ENCODE measurements around the gene AOPEP.

AOPEP gene

DNA sequence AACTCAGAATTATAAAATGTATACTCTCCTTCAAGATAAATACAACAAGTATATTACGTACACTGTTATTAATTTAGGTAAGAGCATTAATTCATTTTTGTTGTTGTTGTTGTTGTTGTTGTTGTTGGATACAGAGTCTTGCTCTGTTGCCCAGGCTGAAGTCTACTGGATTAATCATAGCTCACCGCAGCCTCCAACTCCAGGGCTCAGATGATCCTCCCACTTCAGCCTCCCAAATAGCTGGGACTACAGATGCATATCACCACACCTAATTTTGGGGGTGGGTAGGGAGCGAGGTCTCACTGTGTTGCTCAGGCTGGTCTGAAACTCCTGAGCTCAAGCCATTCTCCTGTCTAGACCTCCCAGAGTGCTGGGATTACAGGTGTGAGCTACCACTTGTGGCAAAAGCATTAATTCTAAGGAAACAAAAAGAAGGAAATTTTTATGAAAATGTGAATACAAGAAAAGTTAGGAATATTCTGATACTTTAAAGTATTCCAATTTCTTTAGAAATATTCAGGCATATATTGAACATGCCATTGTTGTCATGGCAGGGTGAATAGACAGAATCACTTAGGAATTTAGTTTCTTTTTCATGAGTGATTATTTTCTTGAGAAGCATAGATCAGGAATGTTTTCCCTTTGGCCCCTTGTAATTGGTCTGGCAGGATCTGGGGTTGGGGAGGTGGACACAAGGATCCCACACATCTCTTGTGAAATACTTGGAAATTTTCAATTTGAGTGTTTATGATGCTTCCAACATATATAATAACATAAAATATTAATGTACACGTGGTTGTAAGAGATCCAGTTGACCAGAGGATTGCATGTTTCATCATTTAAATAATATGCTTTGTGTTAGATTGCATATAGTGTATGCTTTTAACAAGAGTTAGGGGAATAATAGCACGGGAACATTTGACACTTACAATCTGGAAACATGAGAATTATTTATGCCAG is 327.4 kb downstream of the AOPEP start:
- TF ChIP-seq, protein P1, sequence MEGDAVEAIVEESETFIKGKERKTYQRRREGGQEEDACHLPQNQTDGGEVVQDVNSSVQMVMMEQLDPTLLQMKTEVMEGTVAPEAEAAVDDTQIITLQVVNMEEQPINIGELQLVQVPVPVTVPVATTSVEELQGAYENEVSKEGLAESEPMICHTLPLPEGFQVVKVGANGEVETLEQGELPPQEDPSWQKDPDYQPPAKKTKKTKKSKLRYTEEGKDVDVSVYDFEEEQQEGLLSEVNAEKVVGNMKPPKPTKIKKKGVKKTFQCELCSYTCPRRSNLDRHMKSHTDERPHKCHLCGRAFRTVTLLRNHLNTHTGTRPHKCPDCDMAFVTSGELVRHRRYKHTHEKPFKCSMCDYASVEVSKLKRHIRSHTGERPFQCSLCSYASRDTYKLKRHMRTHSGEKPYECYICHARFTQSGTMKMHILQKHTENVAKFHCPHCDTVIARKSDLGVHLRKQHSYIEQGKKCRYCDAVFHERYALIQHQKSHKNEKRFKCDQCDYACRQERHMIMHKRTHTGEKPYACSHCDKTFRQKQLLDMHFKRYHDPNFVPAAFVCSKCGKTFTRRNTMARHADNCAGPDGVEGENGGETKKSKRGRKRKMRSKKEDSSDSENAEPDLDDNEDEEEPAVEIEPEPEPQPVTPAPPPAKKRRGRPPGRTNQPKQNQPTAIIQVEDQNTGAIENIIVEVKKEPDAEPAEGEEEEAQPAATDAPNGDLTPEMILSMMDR (IDR thresholded peaks at IDR 0.05; ENCODE audit: extremely low read depth, insufficient read depth, missing control alignments) = no peak
- DNase-seq (ENCODE audit: low spot score) = no peak
- in situ Hi-C loops (cut with MboI; ENCODE audit: low pct_unique_long_range_greater_than_20kb, low sequenced_read_pairs, unreplicated experiment) = no loop called here

DNA sequence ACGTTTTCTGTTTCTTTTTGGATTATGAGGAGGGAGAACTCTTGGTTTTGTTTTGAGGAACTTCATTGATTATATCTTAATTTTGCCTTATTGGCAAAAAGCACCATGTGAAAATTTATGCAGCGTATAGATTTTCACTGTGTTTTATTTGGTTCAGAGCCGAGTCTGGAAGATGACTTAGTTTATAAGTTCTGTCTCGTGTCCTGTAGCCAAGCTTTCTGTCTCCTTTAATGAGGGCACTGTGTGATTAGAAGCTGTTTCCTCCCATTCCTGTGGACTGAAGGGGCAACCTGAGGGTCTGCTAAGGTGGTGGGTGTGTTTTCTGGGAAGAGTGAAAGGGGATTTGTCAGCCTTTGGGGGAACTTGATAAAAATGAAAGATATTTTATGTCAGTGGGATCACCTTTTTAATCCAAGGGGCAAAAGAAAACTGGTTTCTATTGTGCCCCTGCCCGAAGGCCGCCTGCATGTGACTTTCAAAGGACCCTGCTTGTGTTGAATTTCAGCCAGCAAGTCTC is 328.9 kb downstream of the AOPEP start:
- no peak for DNase-seq (ENCODE audit: low spot score)
- in situ Hi-C loops (cut with MboI; ENCODE audit: low pct_unique_long_range_greater_than_20kb, low sequenced_read_pairs, unreplicated experiment) = no loop called here
- TF ChIP-seq, protein P1 (IDR thresholded peaks at IDR 0.05; ENCODE audit: extremely low read depth, insufficient read depth, missing control alignments) = no peak

DNA sequence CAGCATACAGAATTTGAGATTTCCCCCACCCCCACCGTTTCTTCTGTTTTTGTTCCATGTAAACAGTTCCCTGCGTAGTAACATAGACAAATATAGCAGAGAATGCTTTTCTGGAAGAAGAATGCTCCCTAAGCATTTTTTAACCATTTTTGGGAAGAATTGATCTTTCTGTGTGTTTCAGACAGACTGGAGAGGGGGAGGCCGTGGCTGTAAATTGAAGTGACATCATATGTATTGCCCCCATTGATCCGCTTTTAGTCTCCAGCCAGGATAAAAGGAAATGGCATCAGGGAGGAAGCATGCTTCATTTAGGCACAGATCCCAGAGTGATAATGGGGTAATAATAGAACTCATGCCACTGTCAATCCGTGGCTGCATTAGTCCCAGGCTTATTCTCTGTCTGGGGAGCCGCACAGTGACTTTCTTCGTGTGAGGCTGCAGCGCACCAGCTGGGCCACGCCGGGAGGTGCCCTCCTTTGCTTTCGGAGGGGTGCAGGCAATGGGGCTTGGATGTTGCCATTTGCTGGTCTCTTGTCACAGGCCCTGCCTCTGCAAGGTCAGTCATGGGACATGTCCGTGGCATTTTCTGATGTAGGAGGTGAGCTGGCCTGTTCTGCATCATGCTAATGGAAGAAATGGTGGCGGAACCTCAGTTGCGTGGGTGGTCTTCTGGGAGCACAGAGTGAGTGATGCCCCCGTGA is 329.5 kb downstream of the AOPEP start:
- no peak for DNase-seq (ENCODE audit: low spot score)
- TF ChIP-seq, protein P1 (IDR thresholded peaks at IDR 0.05; ENCODE audit: extremely low read depth, insufficient read depth, missing control alignments) = no peak
- in situ Hi-C loops (cut with MboI; ENCODE audit: low pct_unique_long_range_greater_than_20kb, low sequenced_read_pairs, unreplicated experiment) = no loop called here

GRCh38 chr9:95057101-95057500 is 330.6 kb downstream of the AOPEP start:
- in situ Hi-C loops (cut with MboI; ENCODE audit: low pct_unique_long_range_greater_than_20kb, low sequenced_read_pairs, unreplicated experiment) = no loop called here
- TF ChIP-seq, protein P1 (IDR thresholded peaks at IDR 0.05; ENCODE audit: extremely low read depth, insufficient read depth, missing control alignments) = no peak
- DNase-seq (ENCODE audit: low spot score) = no peak

GRCh38 chr9:95058121-95058785 is 331.8 kb downstream of the AOPEP start:
- no peak for DNase-seq (ENCODE audit: low spot score)
- in situ Hi-C loops (cut with MboI; ENCODE audit: low pct_unique_long_range_greater_than_20kb, low sequenced_read_pairs, unreplicated experiment) = no loop called here
- TF ChIP-seq, protein P1 (IDR thresholded peaks at IDR 0.05; ENCODE audit: extremely low read depth, insufficient read depth, missing control alignments) = no peak

DNA sequence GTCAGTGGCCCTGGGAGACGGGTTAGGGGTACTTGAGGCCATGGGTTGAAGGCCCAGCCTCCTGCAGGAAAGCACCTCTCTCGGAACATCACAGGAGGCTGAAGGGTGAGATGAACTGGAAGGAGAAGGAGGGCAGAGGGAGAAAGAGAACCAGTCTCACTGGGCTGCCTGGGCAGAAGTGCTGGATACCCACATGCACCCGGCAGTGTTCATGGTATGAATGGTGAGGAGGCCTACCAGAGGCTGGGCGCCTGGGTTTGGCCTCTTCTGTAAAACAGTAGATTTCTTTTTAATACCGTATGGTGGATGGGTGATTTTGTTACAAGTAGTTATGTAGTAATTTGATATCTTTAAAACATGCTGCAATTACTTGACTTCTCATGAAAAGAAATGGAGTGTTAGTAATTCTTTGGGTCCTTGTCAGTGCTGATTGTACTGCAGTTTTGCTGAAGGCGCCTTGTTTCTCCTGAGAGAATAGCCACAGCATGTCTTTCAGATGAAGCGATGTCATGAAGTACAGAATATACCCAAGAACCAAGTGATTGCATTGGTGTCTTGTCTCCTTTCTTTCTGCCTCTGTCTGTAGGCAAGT is 332.4 kb downstream of the AOPEP start:
- in situ Hi-C loops (cut with MboI; ENCODE audit: low pct_unique_long_range_greater_than_20kb, low sequenced_read_pairs, unreplicated experiment) = no loop called here
- no peak for DNase-seq (ENCODE audit: low spot score)
- TF ChIP-seq, protein P1 (IDR thresholded peaks at IDR 0.05; ENCODE audit: extremely low read depth, insufficient read depth, missing control alignments) = no peak

Measured in GM13977 (cell line).